ENCODE data around the gene ZNF500. TPM values are rescaled to one million over a fixed set of nuclear protein-coding genes. Genes with fewer than 3 reads are reported as not detected.

Gene ZNF500
- total RNA-seq, 2 experiments from 2014 or later: 10.9 to 12.8 TPM

- no peak for TF ChIP-seq CTCF (IDR thresholded peaks at IDR 0.05)
- no peaks in the 10 kb centered on the region for H3K9me3 Mint-ChIP-seq
- H3K27me3 Mint-ChIP-seq: no peaks in the 10 kb centered on the region
- DNase-seq: no peak
- H3K27ac Mint-ChIP-seq: no peak overlapping the region
- no peaks in the 10 kb centered on the region for H3K36me3 Mint-ChIP-seq (ENCODE audit: low read depth)
- no peak for ATAC-seq
- H3K4me1 Mint-ChIP-seq (ENCODE audit: low read depth): no peaks in the 10 kb centered on the region
- intact Hi-C loops (cut with micrococcal nuclease): no loop called here
- ChIA-PET POLR2A (interaction anchor here (1.4 kb wide), 1 partner anchor 22 kb away, joined by 3 read pairs; no protein-coding TSS in a partner anchor), CTCF (no interaction called here)
- H3K4me3 Mint-ChIP-seq: no peak overlapping the region
These were observed 23.9 kb upstream of the ZNF500 start for GRCh38 chr16:4790871-4791270.

GRCh38 chr16:4790261-4790660 is 23.3 kb upstream of the ZNF500 start:
- TF ChIP-seq CTCF (IDR thresholded peaks at IDR 0.05): no peak
- Mint-ChIP-seq H3K27me3 (no peaks in the 10 kb centered on the region), H3K27ac (no peak overlapping the region), H3K4me1 (ENCODE audit: low read depth) (no peaks in the 10 kb centered on the region), H3K4me3 (no peak overlapping the region), H3K36me3 (ENCODE audit: low read depth) (no peaks in the 10 kb centered on the region), H3K9me3 (no peaks in the 10 kb centered on the region)
- DNase-seq (no peak), ATAC-seq (no peak)
- ChIA-PET POLR2A (interaction anchor here (1.4 kb wide), 1 partner anchor 22 kb away, joined by 3 read pairs; no protein-coding TSS in a partner anchor), CTCF (no interaction called here)
- intact Hi-C loops (cut with micrococcal nuclease): no loop called here

GRCh38 chr16:4788910-4789309 is 21.9 kb upstream of the ZNF500 start:
- Mint-ChIP-seq H3K4me1 (ENCODE audit: low read depth) (no peaks in the 10 kb centered on the region), H3K9me3 (no peaks in the 10 kb centered on the region), H3K4me3 (no peak overlapping the region), H3K27me3 (no peaks in the 10 kb centered on the region), H3K27ac (no peak overlapping the region), H3K36me3 (ENCODE audit: low read depth) (no peaks in the 10 kb centered on the region)
- ATAC-seq (no peak), DNase-seq (no peak)
- intact Hi-C loops (cut with micrococcal nuclease): no loop called here
- POLR2A ChIA-PET: interaction anchor here (1.6 kb wide), 1 partner anchor 18 kb away, joined by 4 read pairs; no protein-coding TSS in a partner anchor
- no peak for TF ChIP-seq CTCF (IDR thresholded peaks at IDR 0.05)
- CTCF ChIA-PET: interaction anchor here (1.1 kb wide), 1 partner anchor 79 kb away, joined by 3 read pairs; no protein-coding TSS in a partner anchor

GRCh38 chr16:4788489-4788889 is 21.5 kb upstream of the ZNF500 start:
- intact Hi-C loops (cut with micrococcal nuclease): no loop called here
- ChIA-PET CTCF (interaction anchor here (1.1 kb wide), 1 partner anchor 78 kb away, joined by 3 read pairs; no protein-coding TSS in a partner anchor), POLR2A (interaction anchor here (1.6 kb wide), 1 partner anchor 17 kb away, joined by 4 read pairs; no protein-coding TSS in a partner anchor)
- no peak for TF ChIP-seq CTCF (IDR thresholded peaks at IDR 0.05)
- Mint-ChIP-seq H3K4me3 (no peak overlapping the region), H3K27me3 (no peaks in the 10 kb centered on the region), H3K4me1 (ENCODE audit: low read depth) (no peaks in the 10 kb centered on the region), H3K9me3 (no peaks in the 10 kb centered on the region), H3K36me3 (ENCODE audit: low read depth) (no peaks in the 10 kb centered on the region), H3K27ac (no peak overlapping the region)
- DNase-seq (no peak), ATAC-seq (no peak)

GRCh38 chr16:4787627-4788482 is 20.9 kb upstream of the ZNF500 start, which contains the start of gene SEPTIN12:
Gene SEPTIN12 (minus strand): TSS chr16:4788345. CDS start chr16:4787645, 700 bp downstream.
- intact Hi-C loops (cut with micrococcal nuclease): no loop called here
- no peaks in the 10 kb centered on the region for H3K36me3 Mint-ChIP-seq (ENCODE audit: low read depth)
- no peaks in the 10 kb centered on the region for H3K27me3 Mint-ChIP-seq
- H3K4me1 Mint-ChIP-seq (ENCODE audit: low read depth): no peaks in the 10 kb centered on the region
- no peak within 1 kb of the TSS for H3K4me3 Mint-ChIP-seq
- ChIA-PET CTCF (interaction anchor here (1.1 kb wide), 1 partner anchor 78 kb away, joined by 3 read pairs; no protein-coding TSS in a partner anchor), POLR2A (interaction anchor here (1.6 to 1.7 kb wide), 2 partner anchors 17 to 19 kb away, joined by 4 read pairs; no protein-coding TSS in a partner anchor)
- no peak for ATAC-seq
- no peaks in the 10 kb centered on the region for H3K9me3 Mint-ChIP-seq
- no peak within 1 kb of the TSS for H3K27ac Mint-ChIP-seq
- no peak for TF ChIP-seq CTCF (IDR thresholded peaks at IDR 0.05)
- DNase-seq: no peak

Data from activated CD8-positive, alpha-beta T cell treated with anti-CD3 and anti-CD28 coated beads for 36 hours (primary cell).